Measurements from ENCODE around the gene PSAPL1.

- TF ChIP-seq POLR2A (IDR thresholded peaks at IDR 0.05) (no peak), CTCF (IDR thresholded peaks at IDR 0.05) (no peak)
Observed at GRCh38 chr4:7414736-7415510, 19.8 kb downstream of the PSAPL1 start.

Data from ovary (tissue), 3 donors.